Measurements from ENCODE around the gene EXOC6. TPM values are rescaled to one million over a fixed set of nuclear protein-coding genes. Genes with fewer than 3 reads are reported as not detected.
A peak's percentile ranks its signal among the peaks of the same experiment; 100 is the strongest.
"Not testable (repeated sequence)": the region's sequence is repeated elsewhere in the genome, so short reads cannot be mapped to it uniquely, and the experiment has no call there.

Gene EXOC6
- total RNA-seq, 1 experiment from 2014 or later: 18.6 TPM

- 0 out of 2 replicates have a peak, but pooled peaks cover 4% of the 10 kb centered on the region for H3K4me1 ChIP-seq (replicated peaks)
- no peaks in the 10 kb centered on the region for H3K36me3 ChIP-seq
- no peak overlapping the region for H3K27ac ChIP-seq
- no peak overlapping the region for H3K4me3 ChIP-seq
- no peak for DNase-seq (ENCODE audit: low read depth in 1 of 2, low spot score in 2 of 2)
- H3K9me3 ChIP-seq (replicated peaks): no peaks in the 10 kb centered on the region
- no peaks in the 10 kb centered on the region for H3K27me3 ChIP-seq (replicated peaks)
These were observed 28.3 kb downstream of the EXOC6 start for GRCh38 chr10:92876509-92877036.

DNA sequence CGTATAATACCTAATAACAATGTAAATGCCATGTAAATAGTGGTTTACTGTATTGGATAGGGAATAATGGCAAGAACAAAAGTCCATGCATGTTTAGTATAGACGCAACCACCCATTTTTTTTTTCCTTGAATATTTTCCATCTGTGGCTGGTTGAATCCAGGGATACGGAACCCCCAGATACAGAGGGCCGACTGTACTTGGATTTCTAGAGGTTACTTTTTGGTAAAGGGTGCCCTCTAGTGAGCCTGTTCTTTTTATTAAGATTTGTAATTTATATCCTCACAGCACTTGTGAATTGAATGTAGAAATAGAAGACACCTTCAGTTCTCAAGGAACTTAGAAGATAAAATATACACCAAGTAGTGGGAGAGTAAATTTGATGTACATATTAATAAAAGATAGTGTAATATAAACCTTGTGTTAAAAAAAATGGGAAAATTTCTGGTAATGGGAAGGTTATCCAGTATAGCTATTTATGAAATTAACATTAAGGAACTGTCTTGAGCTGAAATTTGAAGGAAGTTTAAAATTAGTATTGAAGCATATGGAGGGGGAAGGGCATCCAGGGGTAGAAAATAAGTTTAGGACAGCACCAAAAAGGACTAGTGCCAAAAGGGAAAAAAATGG, 32.0 kb downstream of the EXOC6 start:
- Histone ChIP-seq H3K4me3 (no peak overlapping the region), H3K27me3 (replicated peaks) (no peaks in the 10 kb centered on the region), H3K9me3 (replicated peaks) (no peaks in the 10 kb centered on the region), H3K36me3 (no peaks in the 10 kb centered on the region), H3K27ac (no peak overlapping the region), H3K4me1 (replicated peaks) (peaks cover 8% of the 10 kb centered on the region; the same call in 1 of the 2 replicates)
- peak in 1 of 2 experiments; percentile 53 for DNase-seq (ENCODE audit: low read depth in 1 of 2, low spot score in 2 of 2)

DNA sequence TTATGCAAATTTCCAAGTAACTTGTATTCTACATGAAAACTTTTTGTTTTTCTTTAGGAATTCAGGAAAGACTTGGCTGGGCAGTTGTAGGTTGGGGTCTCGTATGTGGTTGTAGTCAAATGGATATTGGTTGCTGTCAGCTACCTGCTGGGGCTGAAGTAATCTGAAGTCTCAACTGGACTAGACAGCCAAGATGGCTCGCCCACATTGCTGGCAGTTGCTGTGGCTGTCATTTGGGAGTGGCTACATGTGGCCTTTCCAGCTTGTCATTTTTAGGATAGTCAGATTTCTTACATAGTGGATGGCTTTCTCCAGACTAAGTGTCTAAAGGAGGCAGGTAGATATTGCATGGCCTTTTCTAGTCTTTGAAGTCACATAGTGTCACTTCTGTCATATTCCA, 32.6 kb downstream of the EXOC6 start:
- Histone ChIP-seq H3K27me3 (replicated peaks) (no peaks in the 10 kb centered on the region), H3K27ac (no peak overlapping the region), H3K4me3 (no peak overlapping the region), H3K36me3 (no peaks in the 10 kb centered on the region), H3K4me1 (replicated peaks) (peaks cover 10% of the 10 kb centered on the region; the same call in 1 of the 2 replicates), H3K9me3 (replicated peaks) (no peaks in the 10 kb centered on the region)
- no peak for DNase-seq (ENCODE audit: low read depth in 1 of 2, low spot score in 2 of 2)

- H3K27me3 ChIP-seq (replicated peaks): no peaks in the 10 kb centered on the region
- H3K4me1 ChIP-seq (replicated peaks): peaks cover 45% of the 10 kb centered on the region
- no peaks in the 10 kb centered on the region for H3K36me3 ChIP-seq
- no peak overlapping the region for H3K27ac ChIP-seq
- no peaks in the 10 kb centered on the region for H3K9me3 ChIP-seq (replicated peaks)
- DNase-seq (ENCODE audit: low read depth in 1 of 2, low spot score in 2 of 2): peak in 1 of 2 experiments; percentile 22
- no peak overlapping the region for H3K4me3 ChIP-seq
These were observed 38.1 kb downstream of the EXOC6 start for GRCh38 chr10:92886334-92886961.

DNA sequence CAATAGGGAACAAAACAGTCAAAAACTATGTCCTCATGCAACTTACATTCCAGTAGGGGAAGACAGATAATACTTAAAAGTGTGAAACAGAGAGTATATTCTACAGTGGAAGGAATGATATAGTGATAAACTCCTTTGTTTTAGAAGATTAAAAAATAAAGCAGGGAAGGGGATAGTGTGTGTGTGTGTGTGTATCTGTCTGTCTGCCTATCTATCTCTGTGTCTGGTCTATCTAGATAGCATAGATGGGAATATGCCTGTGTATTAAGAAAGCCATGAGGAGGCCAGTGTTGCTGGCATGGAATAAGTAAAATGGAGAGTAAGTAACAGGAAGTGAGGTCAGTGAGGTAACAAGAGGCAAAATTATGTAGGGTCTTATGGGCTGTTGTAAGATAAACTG, 42.2 kb downstream of the EXOC6 start:
- DNase-seq (ENCODE audit: low read depth in 1 of 2, low spot score in 2 of 2): no peak
- Histone ChIP-seq H3K36me3 (no peaks in the 10 kb centered on the region), H3K4me1 (replicated peaks) (peaks cover 66% of the 10 kb centered on the region), H3K27me3 (replicated peaks) (no peaks in the 10 kb centered on the region), H3K4me3 (no peak overlapping the region), H3K9me3 (replicated peaks) (no peaks in the 10 kb centered on the region), H3K27ac (no peak overlapping the region)

- Histone ChIP-seq H3K9me3 (replicated peaks) (no peaks in the 10 kb centered on the region), H3K36me3 (no peaks in the 10 kb centered on the region), H3K27ac (peak overlapping the region; percentile 80), H3K4me3 (no peak overlapping the region), H3K4me1 (replicated peaks) (peaks cover 57% of the 10 kb centered on the region), H3K27me3 (replicated peaks) (no peaks in the 10 kb centered on the region)
- peak; percentile 93 to 98 for DNase-seq (ENCODE audit: low read depth in 1 of 2, low spot score in 2 of 2)
These were observed 43.8 kb downstream of the EXOC6 start for GRCh38 chr10:92891885-92892690.

DNA sequence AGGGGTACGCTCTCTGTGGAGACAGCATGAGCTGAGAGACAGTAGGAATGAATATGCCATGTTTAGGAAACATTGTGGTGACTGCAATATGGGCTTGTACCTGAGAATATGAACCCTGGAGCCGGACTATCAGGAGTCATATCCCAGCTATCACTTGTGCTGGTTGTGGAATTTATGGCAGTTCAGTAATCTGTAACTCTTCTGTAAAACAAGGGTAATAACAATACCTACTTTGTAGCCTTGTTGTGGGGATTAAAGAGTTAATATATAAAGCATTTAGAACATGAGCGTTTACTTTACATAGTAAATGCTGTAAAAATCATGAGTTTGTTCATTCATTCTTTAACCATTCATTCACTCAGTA, 44.4 kb downstream of the EXOC6 start:
- DNase-seq (ENCODE audit: low read depth in 1 of 2, low spot score in 2 of 2): no peak
- peaks cover 55% of the 10 kb centered on the region for H3K4me1 ChIP-seq (replicated peaks)
- no peaks in the 10 kb centered on the region for H3K9me3 ChIP-seq (replicated peaks)
- H3K4me3 ChIP-seq: no peak overlapping the region
- peaks cover under 1% of the 10 kb centered on the region; the same call in 1 of the 2 replicates for H3K36me3 ChIP-seq
- H3K27ac ChIP-seq: peak overlapping the region; percentile 80
- no peaks in the 10 kb centered on the region for H3K27me3 ChIP-seq (replicated peaks)

GRCh38 chr10:92894081-92894655, 45.8 kb downstream of the EXOC6 start:
- H3K4me1 ChIP-seq (replicated peaks): peaks cover 41% of the 10 kb centered on the region
- no peaks in the 10 kb centered on the region for H3K9me3 ChIP-seq (replicated peaks)
- H3K36me3 ChIP-seq: peaks cover 3% of the 10 kb centered on the region; the same call in 1 of the 2 replicates
- no peak overlapping the region for H3K27ac ChIP-seq
- no peak for DNase-seq (ENCODE audit: low read depth in 1 of 2, low spot score in 2 of 2)
- no peak overlapping the region for H3K4me3 ChIP-seq
- no peaks in the 10 kb centered on the region for H3K27me3 ChIP-seq (replicated peaks)

GRCh38 chr10:92897916-92898315, 49.6 kb downstream of the EXOC6 start:
- no peaks in the 10 kb centered on the region for H3K27me3 ChIP-seq (replicated peaks)
- no peaks in the 10 kb centered on the region for H3K9me3 ChIP-seq (replicated peaks)
- no peak overlapping the region for H3K4me3 ChIP-seq
- peaks cover 3% of the 10 kb centered on the region; the same call in 1 of the 2 replicates for H3K36me3 ChIP-seq
- peaks cover 12% of the 10 kb centered on the region for H3K4me1 ChIP-seq (replicated peaks)
- no peak for DNase-seq (ENCODE audit: low read depth in 1 of 2, low spot score in 2 of 2)
- no peak overlapping the region for H3K27ac ChIP-seq

DNA sequence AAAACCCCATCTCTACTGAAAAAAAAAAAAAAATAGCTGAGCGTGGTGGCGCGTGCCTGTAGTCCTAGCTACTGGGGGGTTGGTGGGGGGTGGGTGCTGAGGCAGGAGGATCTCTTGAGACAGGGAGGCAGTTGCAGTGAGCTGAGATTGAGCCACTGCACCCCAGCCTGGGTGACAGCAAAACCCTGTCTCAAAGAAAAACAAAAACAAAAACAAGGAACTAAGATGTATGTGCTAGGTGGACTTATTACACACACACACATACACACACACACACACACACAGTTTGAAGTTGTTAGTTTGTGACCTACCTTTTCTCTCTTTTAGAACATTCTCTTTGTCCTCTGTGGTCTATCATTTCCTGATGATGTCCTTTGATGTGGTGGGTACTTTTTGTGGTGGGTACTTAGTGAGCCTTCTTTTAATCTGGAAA, 53.5 kb downstream of the EXOC6 start:
- DNase-seq (ENCODE audit: low read depth in 1 of 2, low spot score in 2 of 2): no peak
- H3K27me3 ChIP-seq (replicated peaks): no peaks in the 10 kb centered on the region
- H3K36me3 ChIP-seq: peaks cover 3% of the 10 kb centered on the region; the same call in 1 of the 2 replicates
- H3K4me3 ChIP-seq: no peak overlapping the region
- no peaks in the 10 kb centered on the region for H3K9me3 ChIP-seq (replicated peaks)
- H3K4me1 ChIP-seq (replicated peaks): no peaks in the 10 kb centered on the region
- H3K27ac ChIP-seq: no peak overlapping the region

GRCh38 chr10:92903633-92904032, 55.3 kb downstream of the EXOC6 start:
- no peaks in the 10 kb centered on the region for H3K36me3 ChIP-seq
- H3K27ac ChIP-seq: no peak overlapping the region
- H3K4me1 ChIP-seq (replicated peaks): no peaks in the 10 kb centered on the region
- no peaks in the 10 kb centered on the region for H3K27me3 ChIP-seq (replicated peaks)
- H3K9me3 ChIP-seq (replicated peaks): no peaks in the 10 kb centered on the region
- H3K4me3 ChIP-seq: no peak overlapping the region
- no peak for DNase-seq (ENCODE audit: low read depth in 1 of 2, low spot score in 2 of 2)

DNA sequence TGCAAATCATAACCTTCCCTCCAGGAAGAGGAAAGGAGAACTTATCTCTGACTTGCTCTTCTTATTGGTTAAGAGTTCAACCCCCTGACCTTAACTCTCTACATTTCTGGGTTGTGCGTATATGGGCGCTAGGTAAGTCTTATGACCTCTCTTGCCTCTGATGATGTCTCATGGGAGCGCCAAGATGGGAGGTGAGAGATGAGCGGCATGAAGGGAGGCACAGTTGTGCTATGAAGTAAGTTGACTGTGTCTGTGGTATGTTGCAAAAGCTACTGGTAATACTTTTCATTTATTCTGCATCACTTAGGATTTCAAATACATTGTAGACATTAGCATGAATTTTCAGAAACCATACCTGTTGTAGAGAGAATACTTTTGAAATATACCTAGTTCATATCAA, 59.0 kb downstream of the EXOC6 start:
- DNase-seq (ENCODE audit: low read depth in 1 of 2, low spot score in 2 of 2): no peak
- Histone ChIP-seq H3K36me3 (no peaks in the 10 kb centered on the region), H3K9me3 (replicated peaks) (no peaks in the 10 kb centered on the region)

GRCh38 chr10:92912631-92913030, 64.3 kb downstream of the EXOC6 start:
- not testable (repeated sequence) for DNase-seq (ENCODE audit: low read depth in 1 of 2, low spot score in 2 of 2); H3K27ac ChIP-seq

More for the DNA sequence above, 59.0 kb downstream of the EXOC6 start:
- no peaks in the 10 kb centered on the region for H3K4me1 ChIP-seq (replicated peaks)
- no peaks in the 10 kb centered on the region for H3K27me3 ChIP-seq (replicated peaks)
- no peak overlapping the region for H3K4me3 ChIP-seq
- H3K27ac ChIP-seq: no peak overlapping the region

More at GRCh38 chr10:92912631-92913030, 64.3 kb downstream of the EXOC6 start:
- not testable (repeated sequence) for H3K4me1 ChIP-seq (replicated peaks); H3K4me3 ChIP-seq; H3K9me3 ChIP-seq (replicated peaks); H3K36me3 ChIP-seq; H3K27me3 ChIP-seq (replicated peaks)

Measured in SJSA1 (cell line).